Ishikawa (cell line): ENCODE results near the gene ADCY5.

Source experiments
- CEBPB ChIP-seq: IDR thresholded peaks from 2 replicates; pipeline ENCODE4 v1.6.1; 2012
- CREB1 ChIP-seq: IDR thresholded peaks from 2 replicates; pipeline ENCODE4 v1.6.1; 2012; ENCODE audit warnings: low read depth
- EGR1 ChIP-seq: IDR thresholded peaks from 2 replicates; pipeline ENCODE4 v1.6.1; 2012
- EP300 ChIP-seq: IDR thresholded peaks from 2 replicates; pipeline ENCODE4 v1.6.1; 2012; ENCODE audit warnings: borderline replicate concordance
- FOXM1 ChIP-seq: IDR thresholded peaks from 2 replicates; pipeline ENCODE4 v1.6.1; 2012; ENCODE audit warnings: low read depth, borderline replicate concordance
- MAX ChIP-seq: IDR thresholded peaks from 2 replicates; pipeline ENCODE4 v1.6.1; 2012
- NFIC ChIP-seq: IDR thresholded peaks from 2 replicates; pipeline ENCODE4 v1.6.1; 2012
- RAD21 ChIP-seq: IDR thresholded peaks from 2 replicates; pipeline ENCODE4 v1.6.1; 2012; ENCODE audit warnings: low read depth
- REST ChIP-seq: IDR thresholded peaks from 2 replicates; pipeline ENCODE4 v1.6.1; 2012; ENCODE audit warnings: low read depth, mild to moderate bottlenecking
- TAF1 ChIP-seq: IDR thresholded peaks from 2 replicates; pipeline ENCODE4 v1.6.1; 2012; ENCODE audit warnings: low read depth, mild to moderate bottlenecking
- TCF12 ChIP-seq: IDR thresholded peaks from 2 replicates; pipeline ENCODE4 v1.6.1; 2012; ENCODE audit warnings: low read depth
- TEAD4 ChIP-seq: IDR thresholded peaks from 2 replicates; pipeline ENCODE4 v1.6.1; 2012
- USF1 ChIP-seq: IDR thresholded peaks from 2 replicates; pipeline ENCODE4 v1.6.1; 2012
- YY1 ChIP-seq: IDR thresholded peaks from 2 replicates; pipeline ENCODE4 v1.6.1; 2012; ENCODE audit warnings: low read depth
- ZBTB7A ChIP-seq: IDR thresholded peaks from 2 replicates; pipeline ENCODE4 v1.6.1; 2012; ENCODE audit warnings: low read depth

Gene ADCY5

GRCh38 chr3:123318374-123318773, 130.5 kb downstream of the ADCY5 start:
- no peak for TF ChIP-seq CEBPB
- TF ChIP-seq USF1, result no peak
- TF ChIP-seq ZBTB7A, result no peak
- TF ChIP-seq REST, result no peak
- no peak for TF ChIP-seq RAD21
- no peak for TF ChIP-seq YY1

GRCh38 chr3:123317716-123318115, 131.2 kb downstream of the ADCY5 start:
- TF ChIP-seq CREB1, result no peak

- no peak for TF ChIP-seq EP300
Observed at GRCh38 chr3:123315271-123315595, 133.7 kb downstream of the ADCY5 start.

GRCh38 chr3:123314359-123315270, 134.3 kb downstream of the ADCY5 start:
- TF ChIP-seq USF1, result 0 out of 2 replicates have a peak, but pooled peaks have one; percentile 26
- peak; percentile 86 for TF ChIP-seq TCF12
- TF ChIP-seq TEAD4, result peak; percentile 39; the same call in 1 of the 2 replicates
- TF ChIP-seq CEBPB, result no peak
- no peak for TF ChIP-seq TAF1
- TF ChIP-seq EP300, result peak; percentile 62
- TF ChIP-seq NFIC, result peak; percentile 63
- no peak for TF ChIP-seq CREB1
- TF ChIP-seq MAX, result peak; percentile 0; the same call in 1 of the 2 replicates

- TF ChIP-seq TCF12 (no peak), NFIC (no peak), TEAD4 (no peak), CEBPB (no peak), FOXM1 (no peak), ZBTB7A (no peak)
Observed at GRCh38 chr3:123313889-123314288, 135.0 kb downstream of the ADCY5 start.

GRCh38 chr3:123312331-123313265, 136.3 kb downstream of the ADCY5 start:
- no peak for TF ChIP-seq RAD21
- TF ChIP-seq USF1, result no peak
- no peak for TF ChIP-seq EP300
- no peak for TF ChIP-seq TEAD4
- TF ChIP-seq ZBTB7A, result no peak
- TF ChIP-seq CREB1, result no peak
- no peak for TF ChIP-seq TAF1

- TF ChIP-seq USF1 (no peak), ZBTB7A (no peak), NFIC (no peak), CEBPB (no peak), FOXM1 (no peak), EP300 (no peak), YY1 (no peak), MAX (no peak), EGR1 (no peak), TEAD4 (no peak), TCF12 (no peak)
Observed at GRCh38 chr3:123311201-123311600, 137.7 kb downstream of the ADCY5 start.
